BLaER1 treated with 17β-estradiol and CSF1 and Interleukin-3, amounts not matched to agents 10 nM and 100 nM (cell line): ENCODE results near the gene BUB1.
"Not testable (repeated sequence)": the region's sequence is repeated elsewhere in the genome, so short reads cannot be mapped to it uniquely, and the experiment has no call there.

Experiments
- H3K27ac ChIP-seq, 11 experiments: shearing (Covaris generic); formaldehyde crosslinking; 2 replicates each; pipeline ENCODE4 v1.8.1; 2022
- H3K27me3 ChIP-seq, 11 experiments: shearing (Covaris generic); formaldehyde crosslinking; 2 replicates each; pipeline ENCODE4 v1.8.1; 2022
- H3K36me3 ChIP-seq, 11 experiments: shearing (Covaris generic); formaldehyde crosslinking; 2 replicates each; pipeline ENCODE4 v1.8.1; 2022
- H3K4me1 ChIP-seq, 10 experiments: shearing (Covaris generic); formaldehyde crosslinking; 2 replicates each; pipeline ENCODE4 v1.8.1; 2022
- H3K4me2 ChIP-seq, 11 experiments: shearing (Covaris generic); formaldehyde crosslinking; 2 replicates each; pipeline ENCODE4 v1.8.1; 2022
- H3K4me3 ChIP-seq, 10 experiments: shearing (Covaris generic); formaldehyde crosslinking; 2 replicates each; pipeline ENCODE4 v1.8.1; 2022
- H3K9ac ChIP-seq, 11 experiments: shearing (Covaris generic); formaldehyde crosslinking; 2 replicates each; pipeline ENCODE4 v1.8.1; 2022
- H3K9me3 ChIP-seq, 11 experiments: shearing (Covaris generic); formaldehyde crosslinking; replicated peaks in 1 of 11; 2 replicates each; pipeline ENCODE4 v1.8.1; 2022
- H4K20me1 ChIP-seq, 11 experiments: shearing (Covaris generic); formaldehyde crosslinking; 2 replicates each; pipeline ENCODE4 v1.8.1; 2022

The BUB1 gene

DNA sequence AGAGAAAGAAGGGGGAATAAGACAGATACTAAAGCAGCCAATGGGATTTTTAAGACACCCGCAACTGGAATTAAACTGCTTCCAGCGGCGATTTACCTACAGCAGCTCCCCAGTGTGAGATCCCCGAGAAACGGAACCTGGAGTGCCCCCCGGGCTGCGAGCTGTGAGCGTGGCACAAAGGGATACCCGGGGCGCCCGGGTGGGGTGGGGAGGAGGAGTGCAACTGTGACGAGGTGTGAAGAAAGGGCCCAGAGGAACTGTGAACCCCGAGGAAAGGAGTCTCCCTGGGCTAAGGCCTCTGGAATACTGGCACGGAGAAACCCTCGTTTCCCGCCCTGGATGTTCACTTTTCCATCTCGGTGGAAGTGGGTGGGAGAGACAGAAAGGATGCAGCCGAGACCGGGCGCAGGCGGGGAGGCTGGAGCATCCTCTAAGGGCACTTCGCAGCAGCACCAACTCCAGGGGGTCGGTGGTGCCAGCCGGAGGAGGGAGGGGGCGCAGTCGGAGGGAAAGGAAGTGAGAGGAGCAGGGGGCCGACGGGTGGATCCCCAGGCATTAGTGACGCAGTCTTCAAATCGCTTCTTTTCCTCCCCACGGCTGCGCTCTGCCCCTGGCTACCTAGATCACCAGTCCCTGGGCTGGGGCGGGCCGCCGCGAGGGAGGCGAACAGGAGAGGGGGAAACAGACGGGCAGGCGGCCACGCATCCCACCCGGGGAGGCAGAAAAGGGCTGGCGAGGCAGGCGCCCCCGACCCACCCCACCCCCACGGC lies 67.8 kb downstream of the BUB1 start:
- H3K9ac ChIP-seq, H4K20me1 ChIP-seq, H3K27ac ChIP-seq, H3K9me3 ChIP-seq, H3K4me1 ChIP-seq, H3K36me3 ChIP-seq, H3K4me2 ChIP-seq: not testable (repeated sequence)
- Histone ChIP-seq H3K4me3 (peak overlapping the region in 1 of 10 experiments; percentile 40; a peak in 1 of 20 replicates), H3K27me3 (peaks cover 0 to 18% (median 11%) of the 10 kb centered on the region in 11 experiments; a peak in 14 of 22 replicates)

DNA sequence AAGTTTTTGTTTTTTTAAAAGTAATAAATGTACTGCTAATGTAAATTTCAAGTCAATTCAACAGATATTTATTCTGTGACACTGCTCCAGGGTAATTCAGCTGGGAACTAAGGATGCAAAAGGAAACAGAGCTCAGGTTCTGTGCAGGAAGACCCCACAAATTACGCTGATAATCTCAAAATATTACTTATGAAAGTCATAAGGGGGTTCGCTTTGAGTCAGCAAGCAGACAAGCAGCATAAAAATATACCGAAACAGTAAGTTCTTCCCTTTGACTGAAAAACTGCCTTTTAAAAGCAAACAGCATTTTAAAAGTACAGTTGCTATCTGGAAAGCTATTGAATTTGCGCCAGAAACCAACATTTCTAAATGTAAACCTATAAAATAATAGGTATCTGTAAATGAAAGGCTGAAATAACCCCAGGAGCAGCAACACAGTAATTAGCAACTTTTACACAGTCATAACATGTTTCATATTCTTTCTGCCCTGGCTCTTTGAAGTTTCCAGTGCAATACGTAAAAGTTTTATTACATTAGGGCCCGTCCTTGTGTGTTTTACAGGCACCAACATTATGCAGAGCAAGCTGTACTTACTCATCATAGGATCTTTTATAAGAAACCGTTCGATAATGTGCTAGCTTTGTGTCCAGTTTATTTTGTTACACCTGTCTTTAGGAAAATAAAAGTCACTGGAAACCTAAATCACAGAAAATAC lies 68.9 kb downstream of the BUB1 start:
- H3K4me1 ChIP-seq, H3K9me3 ChIP-seq, H4K20me1 ChIP-seq: not testable (repeated sequence)

DNA sequence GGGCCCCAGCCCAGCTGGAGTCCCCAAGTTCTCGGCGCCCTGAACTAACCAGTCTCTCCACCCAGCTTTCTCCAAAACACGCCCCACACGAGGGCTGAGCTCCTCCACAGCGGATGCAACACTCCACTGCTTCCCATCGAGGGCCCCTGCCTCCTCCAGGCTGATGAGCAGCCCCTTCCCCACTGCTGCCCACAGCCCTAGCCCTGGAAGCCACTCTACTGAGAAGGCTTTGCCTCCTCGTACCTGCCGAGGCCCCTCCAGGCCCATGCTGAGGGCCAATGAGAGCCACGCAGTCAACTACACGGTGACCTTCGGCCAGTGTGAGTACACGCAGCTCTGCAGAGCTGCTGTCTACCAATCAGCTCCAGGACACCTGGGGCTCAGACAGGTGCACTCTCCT lies 72.8 kb downstream of the BUB1 start:
- H3K9me3 ChIP-seq, H3K9ac ChIP-seq, H3K4me2 ChIP-seq, H3K27ac ChIP-seq, H3K36me3 ChIP-seq, H4K20me1 ChIP-seq, H3K4me3 ChIP-seq, H3K4me1 ChIP-seq, H3K27me3 ChIP-seq: not testable (repeated sequence)

More for the DNA sequence above, 68.9 kb downstream of the BUB1 start:
- peaks cover 0 to 18% (median 11%) of the 10 kb centered on the region in 11 experiments; a peak in 14 of 22 replicates for H3K27me3 ChIP-seq
- H3K4me2 ChIP-seq, H3K36me3 ChIP-seq, H3K4me3 ChIP-seq, H3K9ac ChIP-seq, H3K27ac ChIP-seq: not testable (repeated sequence)

DNA sequence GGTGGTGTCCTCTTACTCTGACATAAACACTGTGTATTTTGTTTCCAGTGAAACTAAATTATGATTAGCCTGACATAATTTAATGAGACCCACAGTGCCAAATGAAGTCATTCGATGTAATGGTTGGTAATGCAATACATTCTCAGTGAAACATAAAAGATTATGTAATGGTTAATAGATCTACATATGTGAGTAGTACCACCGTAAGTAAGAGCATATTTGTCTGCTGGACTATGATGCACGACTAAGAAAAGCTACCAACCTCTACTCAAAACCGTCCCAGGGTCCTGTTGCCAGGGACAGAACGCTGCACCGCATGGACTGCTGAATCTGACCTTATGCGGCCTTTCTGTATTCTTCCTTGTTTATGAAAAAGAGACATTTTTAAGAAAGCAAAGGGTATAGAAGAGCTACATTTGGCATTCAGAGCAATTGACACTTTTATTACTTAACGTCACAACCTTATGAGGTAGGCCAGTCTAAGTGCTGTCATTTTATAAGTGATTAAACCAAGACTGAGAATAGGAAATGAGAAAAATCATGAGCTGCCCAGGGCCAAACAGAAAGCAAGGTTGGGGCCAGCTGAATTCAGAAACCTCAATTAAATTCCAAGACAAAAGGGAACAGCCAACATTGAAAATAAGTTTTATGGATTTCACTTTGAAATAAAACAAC lies 73.8 kb downstream of the BUB1 start:
- H3K36me3 ChIP-seq, H3K4me1 ChIP-seq, H3K4me2 ChIP-seq, H4K20me1 ChIP-seq, H3K9me3 ChIP-seq, H3K4me3 ChIP-seq, H3K27me3 ChIP-seq, H3K9ac ChIP-seq, H3K27ac ChIP-seq: not testable (repeated sequence)

DNA sequence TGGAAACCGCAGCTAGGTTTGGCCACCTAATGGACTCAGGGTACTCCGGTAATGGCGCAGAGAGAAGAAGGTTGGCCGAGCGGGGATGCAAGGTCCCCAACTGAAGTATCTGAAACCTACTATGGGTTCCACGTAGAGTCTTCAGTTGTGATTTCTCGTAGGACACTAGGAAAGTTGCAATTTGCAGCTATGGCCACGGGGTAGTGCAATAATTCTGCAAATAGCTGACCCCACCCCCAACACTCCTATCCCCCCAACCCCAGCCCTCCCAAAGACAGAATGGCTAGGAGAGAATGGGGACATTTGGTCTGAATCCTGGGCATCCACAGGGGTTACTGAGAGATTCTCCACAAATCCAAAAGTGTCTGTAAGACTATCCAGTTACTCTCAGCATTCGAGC lies 75.7 kb downstream of the BUB1 start:
- not testable (repeated sequence) for H3K27ac ChIP-seq, H4K20me1 ChIP-seq, H3K9me3 ChIP-seq, H3K36me3 ChIP-seq, H3K4me3 ChIP-seq, H3K27me3 ChIP-seq, H3K4me1 ChIP-seq, H3K4me2 ChIP-seq, H3K9ac ChIP-seq

DNA sequence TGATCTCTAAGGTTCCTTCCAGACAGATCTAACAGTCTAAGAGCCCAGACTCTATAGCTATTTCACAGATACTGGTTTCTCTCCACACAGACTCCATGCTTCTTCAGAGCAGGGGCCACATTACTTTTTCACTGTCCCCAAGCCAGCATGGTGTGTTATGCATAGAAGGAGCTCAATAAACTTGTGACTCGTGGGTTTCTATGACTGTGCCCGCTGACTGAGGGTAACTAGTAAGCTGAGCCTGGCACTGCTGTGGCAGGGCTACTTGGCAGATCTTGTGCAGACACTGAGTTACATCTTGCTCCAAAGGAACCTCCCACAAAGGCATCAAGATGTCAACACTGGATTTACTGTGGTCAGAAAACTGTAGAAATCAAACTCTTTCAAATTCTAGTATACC lies 85.9 kb downstream of the BUB1 start:
- not testable (repeated sequence) for H3K27ac ChIP-seq, H3K9me3 ChIP-seq, H3K4me3 ChIP-seq, H3K9ac ChIP-seq, H3K36me3 ChIP-seq, H3K4me2 ChIP-seq, H3K27me3 ChIP-seq, H3K4me1 ChIP-seq, H4K20me1 ChIP-seq

DNA sequence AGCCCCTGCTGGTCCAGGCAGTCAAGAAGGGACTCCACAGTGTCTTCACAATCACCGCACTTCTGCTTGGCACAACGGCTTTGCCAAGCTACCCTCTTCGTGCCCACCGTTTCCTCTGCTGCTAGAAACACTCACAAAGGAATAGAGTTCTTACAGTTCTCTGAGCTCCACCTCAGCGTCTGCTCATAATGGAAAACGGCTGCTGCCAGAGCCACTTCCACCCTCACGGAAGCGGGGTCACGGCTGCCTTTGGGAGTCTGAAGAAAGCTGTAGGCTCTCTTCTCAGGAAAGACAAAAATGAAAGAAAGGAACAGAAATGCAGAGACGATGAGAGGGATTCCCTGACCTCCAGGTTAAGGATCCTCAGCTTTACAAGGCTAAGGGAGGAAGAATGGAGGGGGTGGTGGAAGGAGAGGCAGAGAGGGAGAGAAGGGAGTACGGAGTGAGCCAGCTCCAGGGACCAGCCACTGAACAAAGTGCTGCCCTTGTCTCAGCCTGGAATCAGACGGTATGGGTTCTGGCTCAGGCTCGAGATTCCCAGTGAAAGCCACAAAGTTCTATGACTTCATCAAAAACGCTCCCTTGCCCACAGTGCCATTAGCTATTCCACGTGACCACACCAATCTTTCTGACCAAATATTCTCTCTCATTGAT lies 88.1 kb downstream of the BUB1 start:
- H3K4me3 ChIP-seq, H4K20me1 ChIP-seq, H3K4me2 ChIP-seq, H3K9ac ChIP-seq, H3K27me3 ChIP-seq, H3K9me3 ChIP-seq, H3K4me1 ChIP-seq, H3K27ac ChIP-seq, H3K36me3 ChIP-seq: not testable (repeated sequence)

DNA sequence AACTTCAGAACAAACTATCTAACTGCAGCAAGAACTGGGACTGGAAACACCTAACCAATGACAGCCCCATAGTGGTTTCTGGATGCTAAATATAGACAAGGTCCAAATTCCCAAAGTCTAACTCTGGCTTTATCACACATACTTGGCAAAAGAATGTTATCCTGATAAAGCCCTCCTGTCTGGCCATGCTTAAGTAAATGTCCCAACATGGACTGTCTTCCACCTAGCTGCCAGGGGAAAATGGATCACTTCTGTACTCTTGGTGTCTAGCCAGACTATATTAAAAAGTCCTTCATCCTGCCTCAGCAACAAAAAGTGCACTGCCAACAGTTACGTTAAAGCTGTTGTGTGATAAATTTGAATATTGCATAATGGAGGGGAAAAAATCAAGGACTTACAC lies 89.3 kb downstream of the BUB1 start:
- not testable (repeated sequence) for H3K27ac ChIP-seq, H3K4me1 ChIP-seq, H3K4me2 ChIP-seq, H4K20me1 ChIP-seq, H3K36me3 ChIP-seq, H3K9ac ChIP-seq, H3K9me3 ChIP-seq, H3K4me3 ChIP-seq, H3K27me3 ChIP-seq
